GM18520 (cell line): ENCODE data around the gene RAD18.

Experiments used
- ATAC-seq: cut with Tn5 transposase; IDR thresholded peaks from one replicate; pipeline ENCODE4 v1.9.1; 2021; ENCODE audit not compliant: unreplicated experiment

Gene RAD18

GRCh38 chr3:8966820-8967348 is 3.6 kb upstream of the RAD18 start:
- no peak for ATAC-seq

- ATAC-seq = no peak
These were observed 3.0 kb upstream of the RAD18 start for GRCh38 chr3:8966150-8966819.

- no peak for ATAC-seq
These were observed 1.4 kb upstream of the RAD18 start for GRCh38 chr3:8964436-8965370.

- ATAC-seq = no peak
These were observed 928 bp downstream of the RAD18 start for GRCh38 chr3:8962226-8962861.

- ATAC-seq = no peak
These were observed 3.6 kb downstream of the RAD18 start for GRCh38 chr3:8959668-8960067.

- peak; percentile 83 for ATAC-seq
These were observed 8.1 kb downstream of the RAD18 start for GRCh38 chr3:8954938-8955763.

GRCh38 chr3:8953313-8953712 is 10.0 kb downstream of the RAD18 start:
- no peak for ATAC-seq

- ATAC-seq = no peak
These were observed 11.1 kb downstream of the RAD18 start for GRCh38 chr3:8952130-8952529.

GRCh38 chr3:8945890-8946600 is 17.2 kb downstream of the RAD18 start:
- ATAC-seq = no peak

- no peak for ATAC-seq
These were observed 20.4 kb downstream of the RAD18 start for GRCh38 chr3:8942746-8943488.

- no peak for ATAC-seq
These were observed 21.2 kb downstream of the RAD18 start for GRCh38 chr3:8942115-8942514.

- no peak for ATAC-seq
These were observed 25.3 kb downstream of the RAD18 start for GRCh38 chr3:8938021-8938420.

- ATAC-seq = no peak
These were observed 25.9 kb downstream of the RAD18 start for GRCh38 chr3:8937064-8938020.

- no peak for ATAC-seq
These were observed 30.8 kb downstream of the RAD18 start for GRCh38 chr3:8932507-8932906.

- no peak for ATAC-seq
These were observed 31.9 kb downstream of the RAD18 start for GRCh38 chr3:8931342-8931741.

GRCh38 chr3:8929860-8930259 is 33.4 kb downstream of the RAD18 start:
- ATAC-seq = no peak

- no peak for ATAC-seq
These were observed 48.8 kb downstream of the RAD18 start for GRCh38 chr3:8914491-8914890.

- no peak for ATAC-seq
These were observed 51.5 kb downstream of the RAD18 start for GRCh38 chr3:8911781-8912180.
